Neuronal stem cell (in vitro differentiated cells): Measurements from ENCODE around the gene PLCL1.

ENCODE experiments used
- DNase-seq: peaks from one replicate; pipeline ENCODE4 v3.0.0-alpha.2; 2013; ENCODE audit warnings: low spot score
- H2AFZ ChIP-seq: one replicate; pipeline ENCODE4 v1.6.1; 2013; ENCODE audit warnings: mild to moderate bottlenecking, low read length, inconsistent platforms
- H2AK5ac ChIP-seq: 2 replicates; pipeline ENCODE4 v1.6.1; 2013; ENCODE audit warnings: low read depth, mild to moderate bottlenecking, inconsistent platforms, low read length, moderate library complexity, mixed read lengths
- H2BK120ac ChIP-seq: 2 replicates; pipeline ENCODE4 v1.6.1; 2013; ENCODE audit warnings: low read depth, mild to moderate bottlenecking, inconsistent platforms, low read length, moderate library complexity, mixed read lengths
- H2BK12ac ChIP-seq: one replicate; pipeline ENCODE4 v1.6.1; 2013; ENCODE audit warnings: low read length, inconsistent platforms
- H2BK15ac ChIP-seq: 2 replicates; pipeline ENCODE4 v1.6.1; 2013; ENCODE audit warnings: mild to moderate bottlenecking, low read length, inconsistent platforms, mixed read lengths
- H2BK5ac ChIP-seq: one replicate; pipeline ENCODE4 v1.6.1; 2013; ENCODE audit warnings: inconsistent platforms, mild to moderate bottlenecking, low read length, moderate library complexity
- H3K14ac ChIP-seq: one replicate; pipeline ENCODE4 v1.6.1; 2013; ENCODE audit warnings: low read length, inconsistent platforms
- H3K18ac ChIP-seq: 2 replicates; pipeline ENCODE4 v1.6.1; 2013; ENCODE audit warnings: low read length, inconsistent platforms
- H3K23ac ChIP-seq: 2 replicates; pipeline ENCODE4 v1.6.1; 2013; ENCODE audit warnings: low read depth, mild to moderate bottlenecking, mixed read lengths, low read length, inconsistent platforms; ENCODE audit not compliant: poor library complexity
- H3K27ac ChIP-seq: replicated peaks from 3 replicates; pipeline ENCODE4 v1.5.1; 2013; ENCODE audit warnings: low read length, inconsistent platforms
- H3K27me3 ChIP-seq, 3 experiments: 2 replicates each; pipeline ENCODE4 v1.6.1; 2013; ENCODE audit warnings: low read length in 3 of 3, mild to moderate bottlenecking in 2 of 3, inconsistent platforms in 1 of 3, low read depth in 1 of 3, mixed read lengths in 1 of 3, moderate library complexity in 1 of 3; ENCODE audit not compliant: control insufficient read depth in 3 of 3, insufficient read depth in 3 of 3
- H3K36me3 ChIP-seq, 2 donors: replicated peaks in 1 of 2; 2 replicates each; pipeline ENCODE4 v1.6.1; 2013; ENCODE audit warnings: low read length in 2 of 2; ENCODE audit not compliant: control insufficient read depth in 2 of 2, insufficient read depth in 2 of 2
- H3K4ac ChIP-seq: 2 replicates; pipeline ENCODE4 v1.6.1; 2013; ENCODE audit warnings: inconsistent platforms, mild to moderate bottlenecking, low read length, moderate library complexity
- H3K4me1 ChIP-seq, 2 donors: 1 replicate in 1 of 2; 2 replicates in 1 of 2; pipeline ENCODE4 v1.6.1; 2013; ENCODE audit warnings: low read length in 2 of 2, low read depth in 1 of 2; ENCODE audit not compliant: control insufficient read depth in 2 of 2, insufficient read depth in 1 of 2
- H3K4me2 ChIP-seq: one replicate; pipeline ENCODE4 v1.6.1; 2013; ENCODE audit warnings: mild to moderate bottlenecking, low read length, inconsistent platforms; ENCODE audit not compliant: insufficient read depth, poor library complexity, severe bottlenecking
- H3K4me3 ChIP-seq, 2 donors: 2 replicates each; pipeline ENCODE4 v1.5.1; 2013; ENCODE audit warnings: low read length in 2 of 2, mild to moderate bottlenecking in 2 of 2, inconsistent platforms in 1 of 2, moderate library complexity in 1 of 2
- H3K79me1 ChIP-seq: one replicate; pipeline ENCODE4 v1.6.1; 2013; ENCODE audit warnings: low read depth, mild to moderate bottlenecking, inconsistent platforms, low read length, moderate library complexity
- H3K9ac ChIP-seq: one replicate; pipeline ENCODE4 v1.6.1; 2013; ENCODE audit warnings: mild to moderate bottlenecking, low read depth, low read length, inconsistent platforms; ENCODE audit not compliant: poor library complexity
- H3K9me3 ChIP-seq, 2 donors: replicated peaks in 1 of 2; 2 replicates each; pipeline versions ENCODE3 to v1.6.1; 2013; ENCODE audit warnings: low read length in 2 of 2, mild to moderate bottlenecking in 2 of 2, inconsistent platforms in 1 of 2, low read depth in 1 of 2, mixed read lengths in 1 of 2, moderate library complexity in 1 of 2; ENCODE audit not compliant: control insufficient read depth in 2 of 2, insufficient read depth in 1 of 2
- H4K8ac ChIP-seq: one replicate; pipeline ENCODE4 v1.6.1; 2013; ENCODE audit warnings: low read depth, mild to moderate bottlenecking, inconsistent platforms, low read length, moderate library complexity
- H4K91ac ChIP-seq: one replicate; pipeline ENCODE4 v1.6.1; 2013; ENCODE audit warnings: low read length, low read depth, mild to moderate bottlenecking, inconsistent platforms; ENCODE audit not compliant: poor library complexity
- WGBS, 2 donors: extraction: QIAGEN DNeasy Blood & Tissue Kit; methylation state at CpG; one replicate each; pipeline ENCODE4 v1.1.7; 2013; ENCODE audit warnings: missing lambda C conversion rate in 2 of 2, mixed read lengths in 1 of 2; ENCODE audit not compliant: insufficient read length in 2 of 2, insufficient replicate concordance in 1 of 2; ENCODE audit errors: extremely low coverage in 2 of 2; 5-methylcytosine and 5-hydroxymethylcytosine counted together

PLCL1 gene

GRCh38 chr2:198060277-198060676 is 255.9 kb downstream of the PLCL1 start:
- no peak overlapping the region for H2BK12ac ChIP-seq
- no peak for DNase-seq
- H3K79me1 ChIP-seq: no peaks in the 10 kb centered on the region
- H3K4me1 ChIP-seq: no peaks in the 10 kb centered on the region
- H3K23ac ChIP-seq: no peak overlapping the region
- no peaks in the 10 kb centered on the region for H3K9me3 ChIP-seq
- no CpG with 5 or more reads among the region's 2 CpGs for WGBS, 2 donors
- no peaks in the 10 kb centered on the region for H3K27me3 ChIP-seq
- H3K18ac ChIP-seq: no peak overlapping the region
- no peaks in the 10 kb centered on the region for H3K36me3 ChIP-seq
- no peak overlapping the region for H2AK5ac ChIP-seq
- H3K9ac ChIP-seq: no peak overlapping the region
- H3K27ac ChIP-seq: no peak overlapping the region
- H4K91ac ChIP-seq: no peak overlapping the region
- no peak overlapping the region for H2BK5ac ChIP-seq
- H3K14ac ChIP-seq: no peak overlapping the region
- no peak overlapping the region for H3K4me3 ChIP-seq
- no peak overlapping the region for H2BK120ac ChIP-seq
- no peak overlapping the region for H2AFZ ChIP-seq
- no peak overlapping the region for H3K4ac ChIP-seq
- no peak overlapping the region for H4K8ac ChIP-seq
- H3K4me2 ChIP-seq: no peak overlapping the region
- H2BK15ac ChIP-seq: no peak overlapping the region

DNA sequence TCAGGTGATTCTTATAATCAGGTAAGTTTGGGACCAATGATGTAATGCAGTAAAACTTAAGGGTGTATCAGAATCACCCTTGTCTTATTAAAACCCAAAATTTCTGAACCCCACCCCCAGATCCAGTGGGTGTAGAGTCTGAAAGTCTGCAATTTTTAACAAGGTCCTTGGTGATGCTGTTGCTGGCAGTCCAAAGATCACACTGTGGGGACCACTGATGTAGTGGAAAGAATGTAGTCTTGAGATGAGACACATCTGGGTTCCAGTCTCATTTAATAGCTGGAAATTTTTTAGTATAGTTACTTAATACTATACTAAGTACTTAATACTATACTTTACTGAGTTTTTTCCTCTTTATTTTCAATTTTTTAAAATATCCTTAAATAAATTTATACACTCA is 258.4 kb downstream of the PLCL1 start:
- Histone ChIP-seq H3K18ac (no peak overlapping the region), H3K27me3 (no peaks in the 10 kb centered on the region), H4K91ac (no peak overlapping the region)

DNA sequence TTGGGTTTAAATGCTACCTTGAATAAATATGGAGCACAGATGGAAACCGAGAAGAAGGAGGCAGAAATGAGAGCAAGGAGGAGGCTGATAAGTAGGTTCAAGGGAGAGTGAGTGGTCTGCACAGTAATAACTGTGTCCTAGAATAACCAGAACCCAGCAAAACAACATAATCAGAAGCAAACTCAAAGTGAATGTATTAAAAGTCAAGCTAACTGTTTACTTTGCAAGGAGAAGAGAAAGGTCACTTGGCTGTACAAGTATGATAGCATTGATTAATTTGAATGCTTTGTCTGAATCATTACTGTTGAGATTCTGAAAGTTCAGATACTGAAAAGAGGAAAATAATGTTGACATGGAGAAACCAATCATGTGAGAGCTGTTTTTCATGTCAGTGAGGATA is 258.8 kb downstream of the PLCL1 start:
- WGBS, 2 donors: no CpG with 5 or more reads among the region's 1 CpG
- Histone ChIP-seq H3K9me3 (no peaks in the 10 kb centered on the region), H4K91ac (no peak overlapping the region), H2BK120ac (no peak overlapping the region), H4K8ac (no peak overlapping the region), H3K36me3 (no peaks in the 10 kb centered on the region), H3K4ac (no peak overlapping the region), H3K79me1 (no peaks in the 10 kb centered on the region), H3K4me3 (no peak overlapping the region), H3K14ac (no peak overlapping the region), H3K4me2 (no peak overlapping the region), H3K27ac (no peak overlapping the region), H3K27me3 (no peaks in the 10 kb centered on the region), H2BK15ac (no peak overlapping the region), H2BK5ac (no peak overlapping the region), H2AFZ (no peak overlapping the region), H2BK12ac (no peak overlapping the region), H3K18ac (no peak overlapping the region), H3K23ac (no peak overlapping the region), H3K9ac (no peak overlapping the region), H2AK5ac (no peak overlapping the region), H3K4me1 (no peaks in the 10 kb centered on the region)
- DNase-seq: no peak

More for the DNA sequence above, 258.4 kb downstream of the PLCL1 start:
- Histone ChIP-seq H3K4me3 (no peak overlapping the region), H3K36me3 (no peaks in the 10 kb centered on the region), H3K79me1 (no peaks in the 10 kb centered on the region), H3K14ac (no peak overlapping the region), H2BK120ac (no peak overlapping the region), H2BK12ac (no peak overlapping the region), H3K23ac (no peak overlapping the region), H2AK5ac (no peak overlapping the region), H3K4me2 (no peak overlapping the region), H3K4me1 (no peaks in the 10 kb centered on the region), H2BK5ac (no peak overlapping the region), H3K4ac (no peak overlapping the region), H3K9me3 (no peaks in the 10 kb centered on the region), H3K9ac (no peak overlapping the region), H3K27ac (no peak overlapping the region), H2BK15ac (no peak overlapping the region), H2AFZ (no peak overlapping the region), H4K8ac (no peak overlapping the region)
- DNase-seq: no peak

- no peaks in the 10 kb centered on the region for H3K9me3 ChIP-seq
- no peak overlapping the region for H2BK5ac ChIP-seq
- H2BK12ac ChIP-seq: no peak overlapping the region
- no peak overlapping the region for H4K91ac ChIP-seq
- H3K4ac ChIP-seq: no peak overlapping the region
- H3K4me1 ChIP-seq: no peaks in the 10 kb centered on the region
- H3K36me3 ChIP-seq: no peaks in the 10 kb centered on the region
- H3K9ac ChIP-seq: no peak overlapping the region
- no peak overlapping the region for H2AFZ ChIP-seq
- DNase-seq: no peak
- no peak overlapping the region for H4K8ac ChIP-seq
- WGBS, 2 donors: no CpG with 5 or more reads among the region's 1 CpG
- no peak overlapping the region for H3K4me2 ChIP-seq
- no peak overlapping the region for H3K23ac ChIP-seq
- H2AK5ac ChIP-seq: no peak overlapping the region
- H2BK15ac ChIP-seq: no peak overlapping the region
- no peak overlapping the region for H3K14ac ChIP-seq
- H3K18ac ChIP-seq: no peak overlapping the region
- no peaks in the 10 kb centered on the region for H3K27me3 ChIP-seq
- H3K79me1 ChIP-seq: no peaks in the 10 kb centered on the region
- no peak overlapping the region for H3K27ac ChIP-seq
- H3K4me3 ChIP-seq: no peak overlapping the region
- H2BK120ac ChIP-seq: no peak overlapping the region
Measured at GRCh38 chr2:198065322-198065721, 260.9 kb downstream of the PLCL1 start.
